Measurements from ENCODE around the gene TRIM27.
"Not testable (repeated sequence)": the region's sequence is repeated elsewhere in the genome, so short reads cannot be mapped to it uniquely, and the experiment has no call there.

The TRIM27 gene, protein sequence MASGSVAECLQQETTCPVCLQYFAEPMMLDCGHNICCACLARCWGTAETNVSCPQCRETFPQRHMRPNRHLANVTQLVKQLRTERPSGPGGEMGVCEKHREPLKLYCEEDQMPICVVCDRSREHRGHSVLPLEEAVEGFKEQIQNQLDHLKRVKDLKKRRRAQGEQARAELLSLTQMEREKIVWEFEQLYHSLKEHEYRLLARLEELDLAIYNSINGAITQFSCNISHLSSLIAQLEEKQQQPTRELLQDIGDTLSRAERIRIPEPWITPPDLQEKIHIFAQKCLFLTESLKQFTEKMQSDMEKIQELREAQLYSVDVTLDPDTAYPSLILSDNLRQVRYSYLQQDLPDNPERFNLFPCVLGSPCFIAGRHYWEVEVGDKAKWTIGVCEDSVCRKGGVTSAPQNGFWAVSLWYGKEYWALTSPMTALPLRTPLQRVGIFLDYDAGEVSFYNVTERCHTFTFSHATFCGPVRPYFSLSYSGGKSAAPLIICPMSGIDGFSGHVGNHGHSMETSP

DNA sequence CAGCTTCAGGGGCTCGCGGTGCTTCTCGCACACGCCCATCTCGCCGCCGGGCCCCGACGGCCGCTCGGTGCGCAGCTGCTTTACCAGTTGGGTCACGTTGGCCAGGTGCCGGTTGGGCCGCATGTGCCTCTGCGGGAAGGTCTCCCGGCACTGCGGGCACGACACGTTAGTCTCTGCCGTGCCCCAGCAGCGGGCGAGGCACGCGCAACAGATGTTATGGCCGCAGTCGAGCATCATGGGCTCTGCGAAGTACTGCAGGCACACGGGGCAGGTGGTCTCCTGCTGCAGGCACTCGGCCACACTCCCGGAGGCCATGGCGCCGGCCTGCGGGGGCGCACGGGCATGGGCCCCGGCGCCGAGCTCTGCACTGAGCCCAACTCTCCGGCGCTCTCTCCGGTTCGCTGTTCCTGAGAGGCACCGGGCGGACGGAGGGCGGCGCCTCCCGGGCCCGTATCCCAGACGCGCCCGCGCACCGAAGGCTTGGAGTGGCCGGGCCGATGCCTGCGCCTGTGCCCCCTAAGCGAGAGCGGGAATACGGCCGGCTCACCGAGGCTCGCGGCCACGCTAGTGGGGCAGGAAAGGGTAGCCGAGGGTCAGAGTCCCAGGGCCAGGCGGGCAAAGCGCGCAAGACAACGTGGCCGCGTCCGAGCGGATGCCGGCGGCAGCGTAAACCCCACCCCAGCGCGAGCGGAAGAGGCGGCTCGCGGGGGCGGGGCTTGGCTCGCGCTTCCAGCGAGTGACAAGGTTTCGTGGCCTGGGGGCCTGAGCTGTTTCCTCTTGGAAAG lies at the start of gene TRIM27:
Gene TRIM27 (minus strand): TSS at position 668 of the 785 bp plus-strand sequence. CDS start 353 bp downstream, at position 315.
- DNase-seq = peak; percentile 88

GRCh38 chr6:28970056-28970455 lies 46.3 kb upstream of the TRIM27 start:
- not testable (repeated sequence) for DNase-seq

DNA sequence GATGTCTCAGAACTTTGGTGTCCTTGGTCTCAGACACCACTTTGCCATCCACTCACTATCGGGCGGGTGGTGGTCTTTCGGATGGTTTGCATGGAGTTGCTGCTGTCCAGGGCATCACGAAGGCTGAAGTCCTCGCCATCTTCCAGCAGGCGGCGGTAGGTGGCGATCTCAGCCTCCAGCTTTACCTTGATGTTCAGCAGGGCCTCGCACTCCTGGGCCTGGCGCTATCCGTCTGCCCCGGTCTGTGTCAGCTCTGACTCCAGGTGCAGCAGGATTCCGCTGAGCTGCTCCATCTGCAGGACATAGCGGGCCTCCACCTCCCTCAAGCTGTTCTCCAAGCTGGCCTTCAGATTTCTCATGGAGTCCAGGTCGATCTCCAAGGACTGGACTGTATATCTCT lies 45.3 kb upstream of the TRIM27 start:
- no peak for DNase-seq

DNA sequence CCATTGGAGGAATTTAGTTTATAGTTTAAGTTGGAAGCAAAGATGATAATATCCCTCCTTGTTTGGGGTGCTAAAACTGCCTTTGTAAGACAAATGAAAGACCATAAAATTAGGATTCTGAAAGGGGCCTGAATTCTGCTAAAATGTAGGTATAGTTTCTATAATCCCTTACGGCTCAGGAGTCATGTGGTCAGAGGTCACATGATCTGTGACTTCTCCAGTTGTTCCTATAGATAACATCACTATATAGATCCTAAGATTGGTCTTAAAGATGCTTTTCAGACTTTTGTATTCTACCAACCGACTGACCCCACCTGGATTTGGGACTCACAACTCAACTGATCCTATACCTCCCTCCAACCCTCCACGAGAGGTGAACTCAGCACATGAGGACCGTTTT lies 44.7 kb upstream of the TRIM27 start:
- no peak for DNase-seq

DNA sequence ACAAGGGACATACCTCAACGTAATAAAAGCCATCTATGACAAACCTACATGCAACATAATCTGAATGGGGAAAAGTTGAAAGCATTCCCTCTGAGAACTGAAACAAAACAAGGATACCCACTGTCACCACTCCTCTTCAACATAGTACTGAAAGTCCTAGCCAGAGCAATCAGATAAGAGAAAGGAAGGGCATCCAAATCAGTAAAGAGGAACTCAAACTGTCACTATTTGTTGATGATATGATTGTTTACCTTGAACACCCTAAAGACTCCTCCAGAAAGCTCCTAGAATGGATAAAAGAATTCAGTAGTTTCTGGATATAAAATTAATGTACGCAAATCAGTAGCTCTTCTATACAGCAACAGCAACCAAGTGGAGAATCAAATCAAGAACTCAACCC lies 41.9 kb upstream of the TRIM27 start:
- DNase-seq = no peak

- DNase-seq = no peak
Observed at GRCh38 chr6:28960846-28961500, 37.2 kb upstream of the TRIM27 start.

DNA sequence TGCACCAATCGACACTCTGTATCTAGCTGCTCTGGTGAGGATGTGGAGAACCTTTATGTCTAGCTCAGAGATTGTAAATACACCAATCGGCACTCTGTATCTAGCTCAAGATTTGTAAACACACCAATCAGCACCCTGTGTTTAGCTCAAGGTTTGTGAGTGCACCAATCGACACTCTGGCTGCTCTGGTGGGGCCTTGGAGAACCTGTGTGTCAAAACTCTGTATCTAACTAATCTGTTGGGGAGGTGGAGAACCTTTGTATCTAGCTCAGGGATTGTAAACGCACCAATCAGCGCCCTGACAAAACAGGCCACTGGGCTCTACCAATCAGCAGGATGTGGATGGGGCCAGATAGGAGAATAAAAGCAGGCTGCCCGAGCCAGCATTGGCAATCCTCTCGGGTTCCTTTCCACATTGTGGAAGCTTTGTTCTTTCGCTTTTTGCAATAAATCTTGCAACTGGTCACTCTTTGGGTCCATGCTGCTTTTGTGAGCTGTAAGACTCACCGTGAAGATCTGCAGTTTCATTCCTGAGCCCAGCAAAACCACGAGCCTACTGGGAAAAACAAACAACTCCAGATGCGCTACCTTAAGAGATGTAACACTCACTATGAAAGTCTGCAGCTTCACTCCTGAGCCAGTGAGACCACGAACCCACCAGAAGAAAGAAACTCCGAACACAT lies 34.9 kb upstream of the TRIM27 start:
- not testable (repeated sequence) for DNase-seq

GRCh38 chr6:28957795-28958314 lies 34.1 kb upstream of the TRIM27 start:
- DNase-seq = not testable (repeated sequence)

- DNase-seq = no peak
Observed at GRCh38 chr6:28956331-28956730, 32.5 kb upstream of the TRIM27 start.

GRCh38 chr6:28953585-28954258 lies 29.9 kb upstream of the TRIM27 start:
- DNase-seq = no peak

DNA sequence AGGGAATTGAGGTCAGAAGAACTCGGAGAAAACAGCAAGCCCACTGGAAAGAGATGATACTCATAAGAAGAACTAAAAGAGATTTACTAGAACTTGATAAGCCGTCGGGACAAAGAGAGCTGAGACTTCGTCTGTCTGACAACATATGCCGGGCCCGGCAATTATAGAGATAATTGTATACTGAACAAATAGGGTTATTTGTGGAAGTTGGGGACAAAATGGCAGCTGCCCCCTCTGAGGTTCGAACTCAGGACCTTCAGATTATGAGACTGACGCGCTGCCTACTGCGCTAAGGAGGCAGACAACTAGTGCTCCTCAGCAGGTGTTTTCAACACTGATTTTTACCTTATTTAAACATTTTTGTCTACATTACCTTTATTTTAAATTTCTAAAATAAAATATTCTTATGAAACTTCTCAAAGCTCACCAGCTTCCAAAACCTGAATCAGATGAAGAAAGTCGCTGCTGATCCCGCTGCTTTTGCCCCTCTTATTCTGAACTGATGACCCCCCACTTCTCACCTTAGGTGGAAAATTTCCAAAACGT lies 29.3 kb upstream of the TRIM27 start:
- DNase-seq = peak; percentile 80

- DNase-seq = not testable (repeated sequence)
Observed at GRCh38 chr6:28949656-28950195, 25.9 kb upstream of the TRIM27 start.

DNA sequence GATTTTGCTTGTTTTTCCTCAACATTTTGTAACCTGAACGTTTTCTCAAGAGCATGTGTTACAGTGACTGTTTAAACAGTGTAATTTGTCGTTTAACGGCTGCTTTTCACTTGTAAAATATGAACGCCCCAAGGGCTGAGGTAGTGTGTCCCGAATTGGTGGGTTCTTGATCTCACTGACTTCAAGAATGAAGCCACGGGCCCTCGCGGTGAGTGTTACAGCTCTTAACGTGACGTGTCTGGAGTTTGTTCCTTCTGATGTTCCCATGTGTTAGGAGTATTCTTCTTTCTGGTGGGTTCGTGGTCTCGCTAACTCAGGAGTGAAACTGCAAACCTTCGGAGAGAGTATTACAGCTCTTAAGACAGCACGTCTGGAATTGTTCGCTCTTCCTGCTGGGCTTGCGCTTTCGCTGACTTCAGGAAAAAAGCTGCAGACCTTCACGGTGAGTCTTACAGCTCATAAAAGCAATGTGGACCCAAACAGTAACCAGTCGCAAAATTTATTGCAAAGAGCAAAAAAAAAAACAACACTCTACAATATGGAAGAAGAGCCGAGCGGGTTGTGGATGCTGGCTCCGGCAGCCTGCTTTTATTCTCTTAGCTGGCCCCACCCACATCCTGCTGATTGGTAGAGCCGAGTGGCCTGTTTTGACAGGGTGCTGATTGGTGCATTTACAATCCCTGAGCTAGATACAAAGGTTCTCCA lies 25.1 kb upstream of the TRIM27 start:
- DNase-seq = no peak

- no peak for DNase-seq
Observed at GRCh38 chr6:28947831-28948270, 24.1 kb upstream of the TRIM27 start.

DNA sequence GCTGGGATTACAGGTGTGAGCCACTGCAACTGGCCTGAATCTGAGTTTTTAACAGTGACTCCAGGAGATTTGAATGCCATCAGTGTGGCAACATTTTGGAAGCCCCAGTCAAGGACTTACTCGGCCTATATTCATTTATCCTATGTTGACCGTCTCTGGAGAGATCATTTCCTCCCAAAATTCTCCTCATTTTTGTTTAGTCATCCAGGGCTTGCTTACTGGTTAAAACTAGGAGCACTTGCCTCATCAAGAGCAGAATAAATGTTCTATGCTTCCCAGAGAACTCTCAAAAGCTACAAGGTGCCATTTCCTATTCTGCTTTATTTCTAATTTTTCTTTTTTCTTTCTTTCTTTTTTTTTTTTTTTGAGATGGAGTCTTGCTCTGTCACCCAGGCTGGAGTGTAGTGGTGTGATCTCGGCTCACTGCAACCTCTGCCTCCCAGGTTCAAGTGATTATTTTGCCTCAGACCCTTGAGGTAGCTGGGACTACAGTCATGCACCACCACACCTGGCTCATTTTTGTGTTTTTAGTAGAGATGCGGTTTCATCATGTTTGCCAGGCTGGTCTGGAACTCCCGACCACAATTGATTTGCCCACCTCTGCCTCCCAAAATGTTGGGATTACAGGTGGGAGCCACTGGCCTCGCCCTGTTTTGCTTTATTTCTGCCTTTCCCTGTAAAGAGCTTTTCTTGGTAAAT lies 23.4 kb upstream of the TRIM27 start:
- no peak for DNase-seq

- DNase-seq = no peak
Observed at GRCh38 chr6:28945349-28945748, 21.6 kb upstream of the TRIM27 start.

DNA sequence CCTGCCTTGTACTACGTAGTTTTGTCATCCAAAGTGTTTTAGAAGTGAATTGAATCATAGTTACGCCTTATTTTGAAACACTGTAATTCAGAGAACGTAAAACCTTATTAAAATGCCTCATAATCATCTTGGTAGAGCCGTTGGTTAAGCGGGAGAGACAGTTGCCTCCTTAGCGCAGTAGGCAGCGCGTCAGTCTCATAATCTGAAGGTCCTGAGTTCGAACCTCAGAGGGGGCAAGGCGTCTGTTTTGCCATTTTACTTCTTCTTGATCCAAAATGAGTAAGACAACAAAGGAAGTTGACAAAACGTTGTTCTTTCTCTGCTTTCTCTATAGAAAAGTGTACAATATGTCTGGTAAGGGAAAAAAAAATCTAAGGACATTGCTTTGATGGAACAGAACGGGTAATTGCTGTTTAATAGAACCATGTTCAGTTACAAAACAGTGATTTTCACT lies 20.7 kb upstream of the TRIM27 start:
- DNase-seq = peak; percentile 84

DNA sequence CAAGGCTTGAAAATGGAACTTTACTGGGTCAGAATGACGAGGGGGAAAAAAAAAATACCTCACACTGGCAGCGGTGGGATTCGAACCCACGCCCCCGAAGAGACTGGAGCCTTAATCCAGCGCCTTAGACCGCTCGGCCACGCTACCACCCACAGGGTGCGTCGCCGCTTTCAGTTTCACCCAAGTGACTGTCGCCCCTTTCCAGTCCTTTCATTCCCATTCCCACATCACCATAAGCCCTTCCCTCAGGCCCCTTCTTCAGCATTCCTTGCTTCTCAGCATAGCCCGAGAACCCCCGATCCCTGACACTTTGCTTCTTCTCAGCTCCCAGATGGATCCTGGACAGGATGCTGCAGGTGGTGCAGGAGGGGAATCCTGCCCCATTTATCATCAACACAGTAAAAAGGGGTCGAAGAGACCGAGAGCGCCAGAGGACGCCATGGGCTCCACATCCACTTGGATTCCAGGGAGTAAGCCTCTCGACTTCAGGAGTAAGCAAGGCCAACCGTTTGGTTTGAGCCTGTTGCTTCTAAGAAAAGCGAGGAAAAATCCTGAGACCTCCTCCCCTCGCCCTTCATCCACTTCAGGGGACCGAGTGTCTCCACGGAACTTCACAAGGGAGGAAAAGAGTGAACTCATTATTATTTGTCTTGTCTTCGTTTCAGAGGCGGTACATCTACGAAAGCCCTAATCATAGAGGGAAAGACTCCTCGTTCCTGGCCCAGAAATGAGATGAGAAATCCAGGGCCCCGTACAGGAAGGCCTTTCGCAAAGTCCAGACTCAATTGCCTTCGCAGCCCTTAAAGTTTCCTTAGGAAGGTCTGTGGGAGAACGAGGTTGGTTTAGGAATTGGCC lies 20.0 kb upstream of the TRIM27 start:
- peak; percentile 88 for DNase-seq

DNA sequence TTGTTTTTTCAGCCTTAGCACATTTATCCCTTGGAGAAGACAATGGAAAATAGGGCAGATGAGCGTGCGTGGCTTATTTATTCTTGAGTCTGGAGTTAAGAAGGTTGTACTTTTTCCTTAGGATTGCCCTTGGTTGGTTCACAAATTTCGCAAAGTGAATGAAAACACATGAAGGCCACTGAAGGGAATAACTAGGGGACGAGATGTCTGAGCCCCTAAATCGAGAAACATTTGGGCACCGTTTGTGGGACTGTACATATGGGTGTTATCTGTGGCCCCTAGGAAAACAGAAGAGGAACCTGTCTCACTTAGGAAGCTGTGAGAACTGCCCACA lies 19.4 kb upstream of the TRIM27 start:
- DNase-seq = no peak

Data from activated CD4-positive, alpha-beta T cell treated with anti-CD3 and anti-CD28 coated beads for 48 hours (primary cell).